Measurements from ENCODE around the gene OR9G4.

The OR9G4 gene

DNA sequence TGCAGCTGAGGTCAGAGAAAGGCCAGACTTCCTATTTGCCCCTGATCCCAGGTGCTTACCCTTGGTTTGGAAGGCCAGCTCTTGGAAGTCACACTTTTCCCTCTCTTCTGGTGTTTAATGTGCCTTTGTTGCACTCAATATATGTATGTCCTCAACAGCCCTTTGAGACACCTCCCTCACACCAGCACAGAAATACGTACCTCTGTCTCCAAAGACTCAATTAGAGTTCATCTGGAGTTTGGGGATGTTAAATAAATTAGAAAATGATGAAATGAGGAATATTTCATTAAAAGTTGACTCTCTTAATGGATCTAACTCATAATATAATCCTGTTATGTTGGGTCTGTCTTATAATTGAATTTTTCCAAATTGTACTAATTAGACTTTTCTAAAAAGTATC is at the start of gene OR9G4:
OR9G4 (minus strand) TSS at position 101 of the 400 bp plus-strand sequence. CDS start 4,931 bp downstream, outside the sequence.
- DNase-seq: no peak

DNA sequence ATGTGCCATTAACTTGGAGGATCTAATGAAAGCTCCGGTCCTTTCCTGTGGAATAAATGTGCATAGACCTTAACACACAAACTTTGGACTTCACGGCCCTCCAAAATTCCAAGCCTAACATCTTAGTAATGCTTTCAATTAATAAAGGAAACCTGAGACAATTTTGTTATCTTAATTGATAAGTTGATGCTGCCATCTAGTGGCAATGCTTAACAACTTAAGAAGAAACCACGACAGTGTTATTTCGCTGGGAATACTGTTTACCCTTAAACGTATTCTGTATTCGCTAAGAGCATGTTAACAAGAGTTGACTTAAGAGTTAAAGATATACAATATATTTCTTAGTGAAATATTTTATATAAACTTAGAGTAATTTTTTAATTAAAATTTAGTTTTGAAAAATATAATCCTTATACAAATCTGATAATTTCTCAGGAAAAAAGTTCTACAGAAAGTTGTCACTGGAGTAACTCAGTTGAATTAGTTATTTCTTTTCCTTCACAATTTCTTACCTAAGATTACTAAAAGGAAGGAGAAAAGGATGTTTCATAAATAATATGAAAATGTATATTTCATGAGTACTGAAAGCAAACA is 35.0 kb upstream of the OR9G4 start:
- DNase-seq: peak; percentile 60

- DNase-seq: no peak
Observed at GRCh38 chr11:56782167-56782847, 33.8 kb upstream of the OR9G4 start.

DNA sequence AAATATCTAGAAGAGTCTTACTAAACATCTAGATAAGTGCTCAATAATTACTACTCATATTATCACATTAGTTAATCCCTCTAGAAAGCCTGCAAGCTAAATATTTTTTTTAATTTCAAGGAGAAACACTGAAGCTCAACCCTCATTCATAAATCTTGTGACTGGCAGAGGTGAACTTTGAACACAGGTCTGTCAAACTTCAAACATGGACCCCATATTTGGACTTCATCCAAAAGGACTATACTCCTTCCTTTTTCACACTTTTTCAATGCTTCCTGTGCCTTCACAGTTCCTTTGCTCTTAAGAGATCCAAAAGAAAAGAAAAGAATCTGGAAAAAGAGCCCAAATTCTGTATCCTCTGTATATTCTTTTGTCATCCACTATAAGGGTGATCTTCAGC is 28.3 kb upstream of the OR9G4 start:
- DNase-seq: no peak

DNA sequence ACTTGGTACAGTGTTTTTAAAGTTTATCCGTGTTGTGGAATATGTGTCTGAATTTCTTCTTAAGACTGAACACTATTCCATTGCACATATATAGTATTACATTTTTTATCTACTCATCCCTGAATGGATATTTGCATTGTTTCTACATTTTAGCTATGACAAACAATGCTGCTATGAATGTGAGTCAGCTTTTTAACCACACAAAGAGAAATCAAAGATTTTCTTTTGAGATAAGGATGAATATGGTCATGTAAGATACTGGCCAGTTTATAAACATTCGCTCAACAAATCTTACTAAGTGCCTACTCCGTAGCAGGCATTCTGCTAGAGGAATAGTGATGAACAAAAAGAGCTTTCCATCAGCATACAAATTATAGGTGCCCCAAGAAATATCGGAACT is 16.5 kb upstream of the OR9G4 start:
- DNase-seq: no peak

- no peak for DNase-seq
Observed at GRCh38 chr11:56751480-56751879, 3.0 kb upstream of the OR9G4 start.

DNA sequence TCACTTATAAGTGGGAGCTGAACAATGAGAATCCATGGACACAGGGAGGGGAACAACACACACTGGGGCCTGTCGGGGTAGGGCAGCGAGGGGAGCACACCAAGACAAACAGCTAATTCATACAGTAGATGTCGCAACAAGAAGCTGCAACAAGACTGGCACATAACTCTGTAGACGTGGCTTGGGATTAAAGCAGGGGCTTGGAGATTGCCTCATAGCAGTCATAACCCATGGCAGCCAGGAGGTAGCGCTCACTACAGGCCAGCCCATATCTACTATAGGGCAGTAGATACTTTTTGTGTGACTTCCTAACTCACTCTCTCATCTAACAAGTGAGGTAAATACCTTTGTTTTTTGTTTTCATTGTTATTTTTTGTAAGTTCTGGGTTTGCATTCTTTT is 1.7 kb upstream of the OR9G4 start:
- DNase-seq: no peak

DNA sequence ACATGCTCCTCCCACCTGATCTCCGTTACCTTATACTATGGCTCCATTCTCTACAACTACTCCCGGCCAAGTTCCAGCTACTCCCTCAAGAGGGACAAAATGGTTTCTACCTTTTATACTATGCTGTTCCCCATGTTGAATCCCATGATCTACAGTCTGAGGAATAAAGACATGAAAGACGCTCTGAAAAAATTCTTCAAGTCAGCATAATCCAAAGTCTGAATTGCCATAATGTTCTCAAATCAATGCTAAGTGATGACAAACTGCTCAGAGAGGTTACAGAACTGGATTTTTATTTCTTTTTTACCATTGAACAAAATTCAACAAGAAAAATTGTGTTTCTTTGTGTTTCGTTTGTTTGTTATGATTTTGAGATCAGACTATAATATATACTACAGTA is 7.6 kb downstream of the OR9G4 start:
- DNase-seq: no peak

DNA sequence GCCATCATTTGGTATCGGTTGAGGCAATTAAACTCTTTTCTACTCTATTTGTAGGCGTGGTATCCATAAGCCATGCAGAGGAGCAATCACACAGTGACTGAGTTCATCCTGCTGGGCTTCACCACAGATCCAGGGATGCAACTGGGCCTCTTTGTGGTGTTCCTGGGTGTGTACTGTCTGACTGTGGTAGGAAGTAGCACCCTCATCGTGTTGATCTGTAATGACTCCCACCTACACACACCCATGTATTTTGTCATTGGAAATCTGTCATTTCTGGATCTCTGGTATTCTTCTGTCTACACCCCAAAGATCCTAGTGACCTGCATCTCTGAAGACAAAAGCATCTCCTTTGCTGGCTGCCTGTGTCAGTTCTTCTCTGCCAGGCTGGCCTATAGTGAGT is 8.4 kb downstream of the OR9G4 start:
- no peak for DNase-seq

DNA sequence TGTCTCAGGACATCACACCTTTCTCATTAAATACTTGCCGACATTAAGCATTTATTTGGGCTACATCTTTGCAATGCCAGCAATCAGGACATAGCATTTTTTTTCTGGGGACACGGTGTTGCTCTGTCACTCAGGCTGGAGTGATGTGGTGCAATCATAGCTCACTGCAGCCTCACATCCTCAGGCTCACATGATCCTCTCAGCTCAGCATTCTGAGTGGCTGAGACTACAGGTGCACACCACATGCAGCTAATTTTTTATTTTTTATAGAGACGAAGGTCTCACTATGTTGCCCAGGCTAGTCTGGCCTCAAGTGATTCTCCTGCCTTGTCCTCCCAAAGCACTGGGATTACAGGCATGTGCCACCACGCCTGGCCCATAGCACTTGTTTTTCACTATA is 28.0 kb downstream of the OR9G4 start:
- no peak for DNase-seq

DNA sequence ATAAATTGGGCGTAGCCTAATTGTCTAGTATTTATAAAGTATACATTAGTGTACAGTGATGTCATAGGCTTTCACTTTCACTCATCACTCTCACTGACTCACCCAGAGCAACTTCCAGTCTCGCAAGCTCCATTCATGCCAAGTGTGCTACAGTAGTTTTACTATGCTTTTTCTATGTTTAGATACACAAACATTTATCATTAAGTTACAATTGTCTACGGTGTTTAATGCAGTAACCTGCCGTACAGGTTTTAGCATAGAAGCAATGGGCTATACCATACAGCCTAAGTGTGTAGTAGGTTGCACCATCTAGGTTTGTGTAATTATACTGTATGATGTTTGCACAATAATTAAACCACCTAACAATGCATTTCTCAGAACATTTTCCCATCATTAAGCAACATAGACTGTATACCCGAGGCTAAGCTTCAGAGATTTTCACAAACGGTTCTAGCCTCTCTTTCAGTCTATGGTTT is 32.1 kb downstream of the OR9G4 start:
- no peak for DNase-seq

DNA sequence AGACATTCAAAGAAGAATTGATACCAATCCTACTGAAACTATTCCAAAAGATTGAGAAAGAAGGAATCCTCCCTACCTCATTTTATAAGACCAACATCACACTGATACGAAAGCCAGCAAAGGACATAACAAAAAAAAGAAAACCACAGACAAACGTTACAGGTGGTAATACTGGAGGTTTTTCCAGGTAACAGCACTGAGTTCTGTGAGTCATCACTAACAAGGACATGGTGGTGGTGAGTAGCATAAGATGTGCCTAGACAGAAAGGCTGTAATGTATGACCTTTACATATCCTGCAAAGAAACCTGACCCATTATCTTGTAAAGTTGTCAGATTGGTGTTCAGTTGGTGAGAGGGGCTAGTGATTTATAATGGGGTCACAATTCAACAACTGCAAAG is 34.3 kb downstream of the OR9G4 start:
- no peak for DNase-seq

DNA sequence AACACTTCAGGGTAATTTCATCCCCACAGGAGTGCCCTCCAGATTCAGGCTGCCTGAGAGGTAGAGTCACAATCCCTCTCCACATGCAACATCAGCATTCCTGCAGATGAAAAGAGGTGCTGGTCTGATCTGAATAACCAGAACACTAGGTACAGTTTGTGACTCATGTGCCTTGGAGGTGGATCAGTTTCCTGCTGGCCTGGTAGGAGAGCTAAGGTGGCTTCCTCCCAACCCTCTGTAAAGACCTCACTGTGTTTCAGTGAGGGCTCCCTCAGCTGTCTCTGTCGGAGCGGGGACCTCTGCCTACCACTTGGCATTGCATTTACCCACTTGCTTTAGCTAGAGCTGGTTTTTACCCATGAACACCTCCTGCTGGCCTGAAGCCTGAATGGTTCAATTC is 42.0 kb downstream of the OR9G4 start:
- no peak for DNase-seq

GRCh38 chr11:56705784-56706396 is 42.6 kb downstream of the OR9G4 start:
- DNase-seq: no peak

DNA sequence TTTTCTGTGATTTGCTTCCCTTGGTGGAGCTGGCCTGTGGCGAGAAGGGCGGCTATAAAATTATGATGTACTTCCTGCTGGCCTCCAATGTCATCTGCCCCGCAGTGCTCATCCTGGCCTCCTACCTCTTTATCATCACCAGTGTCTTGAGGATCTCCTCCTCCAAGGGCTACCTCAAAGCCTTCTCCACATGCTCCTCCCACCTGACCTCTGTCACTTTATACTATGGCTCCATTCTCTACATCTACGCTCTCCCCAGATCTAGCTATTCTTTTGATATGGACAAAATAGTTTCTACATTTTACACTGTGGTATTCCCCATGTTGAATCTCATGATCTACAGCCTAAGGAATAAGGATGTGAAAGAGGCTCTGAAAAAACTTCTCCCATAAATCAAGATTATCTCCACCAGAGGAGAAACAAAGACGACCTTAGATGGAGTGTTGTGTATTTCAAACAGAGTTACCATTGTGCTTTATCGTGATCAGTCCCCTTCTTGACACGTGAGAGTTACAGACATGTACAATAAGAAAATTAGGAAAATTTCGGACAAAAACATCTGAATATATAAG is 47.5 kb downstream of the OR9G4 start:
- DNase-seq: no peak

- no peak for DNase-seq
Observed at GRCh38 chr11:56700242-56700913, 48.1 kb downstream of the OR9G4 start.

DNA sequence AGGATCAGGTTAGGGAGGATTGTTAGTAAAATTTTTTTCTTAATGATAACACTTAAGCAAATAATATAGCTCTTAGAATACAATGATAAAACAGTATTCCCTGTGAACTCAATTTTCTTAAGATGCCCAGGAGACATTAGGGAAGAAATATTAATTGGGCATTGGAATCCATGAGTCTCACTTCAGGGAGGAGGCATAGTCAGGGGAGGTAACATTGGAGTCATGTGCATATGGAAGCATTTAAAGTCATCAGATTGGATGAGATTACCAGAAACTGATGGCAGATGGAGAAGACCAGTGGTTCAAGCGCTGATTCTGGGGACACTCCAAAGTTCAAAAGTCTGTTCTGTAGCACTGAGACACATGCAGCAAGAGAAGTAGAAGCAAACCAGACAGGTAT is 49.7 kb downstream of the OR9G4 start, which contains the start of gene OR9G1:
OR9G1 (plus strand) TSS at position 301 of the 400 bp plus-strand sequence. CDS start 1,293 bp downstream, outside the sequence.
- no peak for DNase-seq

DNA sequence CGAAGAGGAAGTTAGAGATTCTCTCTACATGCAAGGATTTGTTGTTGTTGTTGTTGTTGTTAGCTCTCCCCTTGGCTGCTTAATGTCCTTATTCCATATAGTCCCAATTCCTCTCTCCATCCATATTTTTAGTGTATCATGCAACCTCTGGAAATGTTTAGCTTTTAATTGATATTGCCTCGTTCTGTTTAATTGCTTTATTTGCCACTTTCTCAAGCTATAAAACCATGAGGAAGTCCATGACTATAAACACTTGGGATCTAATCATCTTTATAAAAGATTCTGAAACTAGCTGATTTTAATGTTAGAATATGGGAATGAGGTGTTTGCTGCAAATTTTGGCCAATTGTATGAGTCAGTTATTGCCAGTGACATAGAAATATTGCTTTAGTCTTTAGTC is 55.1 kb downstream of the OR9G4 start:
- DNase-seq: no peak
